ENCODE data around the gene DCUN1D3.
A peak's percentile ranks its signal among the peaks of the same experiment; 100 is the strongest.
"Not testable (repeated sequence)": the region's sequence is repeated elsewhere in the genome, so short reads cannot be mapped to it uniquely, and the experiment has no call there.

DCUN1D3 gene, protein sequence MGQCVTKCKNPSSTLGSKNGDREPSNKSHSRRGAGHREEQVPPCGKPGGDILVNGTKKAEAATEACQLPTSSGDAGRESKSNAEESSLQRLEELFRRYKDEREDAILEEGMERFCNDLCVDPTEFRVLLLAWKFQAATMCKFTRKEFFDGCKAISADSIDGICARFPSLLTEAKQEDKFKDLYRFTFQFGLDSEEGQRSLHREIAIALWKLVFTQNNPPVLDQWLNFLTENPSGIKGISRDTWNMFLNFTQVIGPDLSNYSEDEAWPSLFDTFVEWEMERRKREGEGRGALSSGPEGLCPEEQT

DNA sequence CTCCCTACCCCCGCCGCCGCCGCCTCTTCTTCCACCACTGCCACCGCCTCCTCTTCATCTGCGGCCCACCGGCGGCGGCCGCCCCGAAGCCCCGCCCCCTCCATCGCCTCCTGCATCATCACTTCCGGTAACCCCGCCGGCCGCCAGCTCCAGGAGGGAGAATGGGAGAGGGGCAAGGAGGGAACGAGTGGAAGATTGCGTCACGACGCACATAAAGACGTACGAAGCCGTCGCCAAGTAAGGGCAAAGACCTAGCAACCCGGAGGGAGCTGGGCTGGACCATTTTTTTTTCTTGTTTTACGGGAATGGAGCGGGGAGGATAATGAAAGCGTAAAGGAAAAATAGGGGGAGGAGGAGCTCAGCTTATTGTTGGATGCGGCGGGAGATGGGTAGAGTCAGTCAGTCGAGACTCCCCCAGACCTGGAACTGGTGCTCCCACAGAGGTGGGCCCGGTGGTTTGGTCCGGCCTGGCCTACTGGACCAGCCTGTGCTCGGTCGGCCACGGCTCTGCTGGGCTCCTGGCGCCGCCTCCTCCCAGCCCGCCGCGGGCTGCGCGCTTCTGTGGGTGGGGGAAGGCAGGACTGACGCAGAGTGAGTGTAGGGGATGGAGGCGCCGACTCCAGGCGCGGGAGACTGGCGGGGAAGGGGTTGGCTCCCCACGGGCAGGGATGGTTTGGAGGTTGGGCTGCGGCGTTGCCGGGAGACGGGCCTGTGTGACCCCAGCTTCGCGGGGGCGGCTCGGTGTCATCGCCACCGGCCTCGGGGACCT lies at the start of gene DCUN1D3, which contains the start of gene LYRM1:
Gene DCUN1D3 (minus strand): TSS at position 60 of the 769 bp plus-strand sequence. CDS start 37,820 bp downstream, outside the sequence.
Gene LYRM1 (plus strand): TSS at position 473 of the 769 bp plus-strand sequence. CDS start 14,785 bp downstream, outside the sequence.
- DNase-seq = peak; percentile 93

DNA sequence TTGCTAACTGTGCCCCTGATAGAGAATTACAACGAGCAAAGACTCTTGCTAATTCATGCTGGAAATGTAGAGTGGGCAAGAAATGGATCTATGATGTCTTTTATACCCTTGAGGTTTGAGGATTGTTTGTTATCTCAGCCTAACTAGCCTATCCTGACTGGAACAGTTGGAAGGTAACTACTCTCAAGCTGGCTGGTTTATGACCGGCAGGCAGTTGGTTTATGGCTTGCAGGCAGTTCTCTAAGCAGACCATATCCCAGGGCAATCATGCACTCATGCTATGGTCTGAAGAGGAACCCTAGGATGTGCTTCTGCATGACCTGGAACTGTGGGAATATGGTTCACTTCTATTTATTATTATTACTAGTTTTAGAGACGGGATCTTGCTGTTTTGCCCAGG lies 49.5 kb upstream of the DCUN1D3 start:
- no peak for DNase-seq

DNA sequence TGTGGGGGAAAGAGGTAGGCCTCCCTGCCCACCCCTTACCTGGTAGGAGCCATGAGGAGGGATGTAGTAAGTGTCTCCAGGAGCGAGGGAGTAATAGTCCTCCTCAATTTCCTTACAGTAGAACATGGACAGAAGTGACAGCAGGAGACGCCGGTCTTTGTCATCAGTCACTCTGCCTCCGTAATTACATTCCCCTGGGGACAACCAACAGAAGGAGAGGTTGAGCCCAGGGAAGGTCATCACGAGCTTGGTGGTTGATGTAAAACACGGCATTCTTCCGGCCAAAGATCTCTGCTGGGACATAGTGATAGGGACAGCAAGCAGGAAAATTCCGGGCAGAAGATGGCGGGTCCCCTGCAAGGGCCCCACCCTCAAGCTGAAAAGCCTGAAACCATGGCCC lies 48.3 kb upstream of the DCUN1D3 start:
- no peak for DNase-seq

DNA sequence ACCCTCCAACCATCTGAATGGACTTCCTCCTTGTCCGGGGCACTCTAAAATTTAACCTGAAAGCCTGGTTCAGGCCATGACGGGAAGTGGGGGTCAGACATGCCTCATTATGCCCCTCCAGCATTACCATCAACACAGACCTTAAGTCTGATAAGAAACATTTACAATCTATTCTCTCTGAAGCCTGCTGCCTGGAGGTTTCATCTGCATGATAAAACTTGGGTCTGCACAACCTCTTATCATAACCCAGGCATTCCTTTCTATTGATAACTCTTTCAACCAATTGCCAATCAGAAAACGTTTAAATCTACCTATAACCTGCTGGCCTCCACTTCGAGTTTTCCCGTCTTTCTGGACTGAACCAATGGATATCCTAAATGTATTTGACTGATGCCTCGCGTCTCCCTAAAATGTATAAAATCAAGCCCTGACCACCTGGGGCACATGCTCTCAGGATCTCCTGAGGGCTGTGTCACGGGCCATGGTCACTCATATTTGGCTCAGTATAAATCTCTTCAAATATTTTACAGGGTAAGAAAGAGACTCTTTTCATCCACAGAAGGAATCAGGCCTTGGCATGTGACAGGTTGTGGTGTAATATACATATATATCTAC lies 46.0 kb upstream of the DCUN1D3 start:
- DNase-seq = no peak

DNA sequence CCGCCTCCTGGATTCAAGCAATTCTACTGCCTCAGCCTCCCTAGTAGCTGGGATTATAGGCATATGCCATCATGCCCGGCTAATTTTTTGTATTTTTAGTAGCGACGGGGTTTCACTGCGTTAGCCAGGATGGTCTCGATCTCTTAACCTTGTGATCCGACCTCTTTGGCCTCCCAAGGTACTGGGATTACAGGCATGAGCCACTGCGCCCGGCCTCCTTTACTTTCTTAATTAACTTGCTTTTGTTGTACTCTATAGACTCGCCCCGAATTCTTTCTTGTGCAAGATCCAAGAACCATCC lies 45.4 kb upstream of the DCUN1D3 start:
- not testable (repeated sequence) for DNase-seq

DNA sequence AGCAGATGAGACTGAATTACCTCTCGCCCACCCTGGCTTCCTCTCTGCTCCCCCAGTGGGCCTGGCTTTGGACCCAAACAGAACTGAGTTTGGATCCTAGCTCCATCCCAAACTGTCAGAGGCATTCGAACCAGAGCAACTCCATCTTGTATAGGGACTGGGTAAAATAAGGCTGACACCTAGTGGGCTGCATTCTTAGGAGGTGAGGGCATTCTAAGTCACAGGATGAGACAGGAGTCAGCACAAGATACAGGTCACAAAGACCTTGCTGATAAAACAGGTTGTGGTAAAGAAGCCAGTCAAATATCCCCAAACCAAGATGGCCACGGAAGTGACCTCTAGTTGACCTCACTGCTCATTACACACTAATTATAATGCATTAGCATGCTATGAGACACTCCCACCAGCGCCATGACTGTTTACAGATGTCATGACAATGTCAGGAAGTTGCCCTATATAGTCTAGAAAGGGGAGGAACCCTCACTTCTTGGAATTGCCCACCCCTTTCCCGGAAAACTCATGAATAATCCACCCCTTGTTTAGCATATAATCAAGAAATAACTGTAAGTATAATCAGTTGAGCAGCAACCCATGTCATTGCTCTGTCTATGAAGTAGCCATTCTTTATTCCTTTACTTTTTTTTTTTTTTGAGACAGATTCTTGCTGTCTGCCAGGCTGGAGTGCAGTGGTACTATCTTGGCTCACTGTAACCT lies 44.9 kb upstream of the DCUN1D3 start:
- DNase-seq = peak; percentile 6

DNA sequence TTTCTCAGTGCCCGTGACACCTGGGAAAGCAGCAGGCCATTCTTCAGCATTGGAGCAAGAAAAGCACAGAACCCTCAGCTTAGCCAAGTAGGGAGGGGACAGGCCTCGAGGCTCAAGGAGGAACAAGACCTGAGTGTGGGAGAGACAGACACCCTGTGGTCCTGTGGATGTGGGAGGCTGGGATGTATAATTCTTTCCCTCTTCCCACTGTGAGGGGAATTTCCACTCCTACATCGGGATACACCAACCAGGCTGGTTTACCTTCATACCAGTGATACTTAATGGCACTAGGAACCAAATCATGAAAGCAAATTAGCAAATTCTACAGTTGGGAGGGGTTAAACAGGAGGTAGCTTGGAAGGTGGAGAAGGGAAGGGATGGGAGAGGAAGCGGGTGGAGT lies 42.1 kb upstream of the DCUN1D3 start:
- no peak for DNase-seq

DNA sequence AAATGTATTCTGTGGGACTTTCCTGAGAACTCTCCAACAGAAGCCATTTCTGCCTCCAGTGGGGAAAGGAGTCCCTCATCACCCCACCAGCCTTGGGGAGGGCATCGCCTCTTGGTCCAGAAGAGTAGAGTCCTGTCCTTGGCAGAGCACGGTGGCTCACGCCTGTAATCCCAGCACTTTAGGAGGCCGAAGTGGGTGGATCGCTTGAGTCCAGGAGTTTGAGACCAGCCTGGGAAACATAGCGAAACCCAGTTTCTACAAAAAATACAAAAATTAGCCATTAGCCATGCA lies 41.4 kb upstream of the DCUN1D3 start:
- no peak for DNase-seq

DNA sequence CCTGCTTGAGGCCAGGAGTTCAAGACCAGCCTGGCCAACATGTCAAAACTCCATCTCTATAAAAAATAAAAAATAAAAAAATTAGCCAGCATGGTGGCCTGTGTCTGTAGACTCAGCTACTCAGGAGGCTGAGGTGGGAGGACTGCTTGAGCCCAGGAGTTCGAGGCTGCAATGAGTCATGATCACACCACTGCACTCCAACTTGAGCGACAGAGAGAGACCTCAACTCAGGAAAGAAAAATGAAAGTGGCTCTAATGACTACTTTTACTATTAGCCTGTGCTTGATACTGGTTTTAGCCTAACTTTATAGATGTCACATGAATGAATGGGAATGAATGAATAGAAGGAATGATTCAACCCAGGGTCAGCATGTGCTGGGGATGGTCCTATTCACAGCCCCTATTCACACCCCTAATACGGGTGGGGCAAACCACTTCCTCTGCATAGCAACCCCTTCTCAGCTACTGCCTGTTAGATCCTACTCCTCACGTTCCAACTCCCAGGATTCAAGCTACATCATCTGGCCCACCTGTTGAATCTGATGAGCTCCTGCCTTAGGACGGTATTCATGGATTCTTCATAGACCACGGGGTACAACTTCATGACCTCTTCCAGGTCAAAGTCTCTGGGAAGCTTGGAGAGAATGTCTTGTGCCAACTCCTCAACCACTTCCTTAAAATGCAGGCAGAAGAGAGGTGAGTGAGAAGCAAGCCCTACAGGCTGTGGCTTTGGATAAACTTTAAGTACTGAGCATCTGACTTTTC lies 40.9 kb upstream of the DCUN1D3 start:
- DNase-seq = no peak

DNA sequence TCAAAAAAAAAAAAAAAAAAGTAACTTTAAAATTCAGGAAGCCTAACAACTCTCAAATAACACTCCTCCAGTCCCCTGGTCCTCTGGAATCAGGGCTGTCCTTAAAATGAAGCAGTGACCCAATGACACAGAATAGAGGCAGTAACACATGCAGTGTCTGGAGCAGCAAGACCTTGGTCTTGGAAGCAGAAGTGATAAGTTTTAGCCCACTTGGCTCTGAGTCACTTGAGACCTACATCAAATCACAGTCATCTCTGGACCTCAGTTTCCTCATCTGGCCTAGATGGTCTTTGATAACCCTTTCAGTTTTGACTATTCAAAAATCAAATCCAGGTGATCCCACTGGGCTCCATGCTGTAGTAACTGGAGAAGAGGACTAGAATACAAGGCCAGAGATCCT lies 39.5 kb upstream of the DCUN1D3 start:
- DNase-seq = no peak

DNA sequence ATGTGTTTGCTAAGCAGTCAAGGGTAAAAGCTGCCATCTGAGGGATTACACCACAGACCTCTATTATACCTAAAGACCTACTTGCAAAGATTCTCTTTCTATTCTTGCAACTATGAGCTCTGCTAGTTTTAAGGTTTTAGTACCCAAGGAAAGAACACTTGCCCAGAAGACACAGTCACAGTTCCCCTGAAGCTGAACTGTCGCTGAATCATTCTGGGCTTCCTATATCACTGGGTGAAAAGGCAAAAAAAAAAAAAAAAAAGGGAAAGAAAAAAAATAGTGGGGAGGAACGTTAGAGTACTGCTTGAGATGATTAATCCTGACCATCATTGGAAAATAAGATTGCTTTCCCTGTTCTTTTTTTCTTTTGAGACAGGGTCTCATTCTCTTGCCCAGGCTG lies 38.3 kb upstream of the DCUN1D3 start:
- DNase-seq = no peak

DNA sequence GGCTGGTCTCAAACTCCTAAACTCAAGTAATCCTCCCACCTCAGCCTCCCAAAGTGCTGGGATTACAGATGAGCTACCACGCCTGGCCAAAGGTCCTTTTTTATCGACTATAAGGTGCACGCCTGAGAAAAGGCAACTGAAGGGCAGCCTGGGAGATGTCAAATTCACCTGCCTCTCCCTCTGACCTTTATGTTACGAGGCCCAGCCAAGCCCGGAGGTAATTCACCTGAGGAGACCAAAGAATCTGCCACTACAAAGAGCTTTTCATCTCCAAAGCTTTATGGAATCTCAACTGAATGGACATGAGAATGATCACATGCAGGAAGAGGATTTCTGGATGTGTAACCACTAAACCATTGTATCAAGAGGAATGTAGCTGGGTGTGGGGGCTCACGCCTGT lies 37.6 kb upstream of the DCUN1D3 start:
- no peak for DNase-seq

DNA sequence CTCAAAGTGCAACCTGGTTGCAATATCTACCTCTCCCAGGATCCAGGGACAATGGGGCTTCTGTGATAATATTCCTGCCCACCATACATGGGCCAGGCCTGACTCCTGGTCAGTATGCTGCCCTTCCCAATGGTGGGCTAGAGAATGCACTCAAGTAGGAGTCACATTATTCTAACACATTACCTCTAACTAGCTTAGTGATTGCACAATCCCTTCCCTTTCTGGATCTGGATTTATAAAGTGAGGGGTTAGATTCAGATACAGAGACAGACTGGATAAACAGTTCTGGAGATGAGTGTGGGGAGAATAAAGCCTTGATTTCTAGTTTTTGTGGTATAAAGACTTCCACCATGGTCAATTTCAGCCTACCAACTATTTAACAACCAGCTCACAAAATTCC lies 33.4 kb upstream of the DCUN1D3 start:
- DNase-seq = no peak

DNA sequence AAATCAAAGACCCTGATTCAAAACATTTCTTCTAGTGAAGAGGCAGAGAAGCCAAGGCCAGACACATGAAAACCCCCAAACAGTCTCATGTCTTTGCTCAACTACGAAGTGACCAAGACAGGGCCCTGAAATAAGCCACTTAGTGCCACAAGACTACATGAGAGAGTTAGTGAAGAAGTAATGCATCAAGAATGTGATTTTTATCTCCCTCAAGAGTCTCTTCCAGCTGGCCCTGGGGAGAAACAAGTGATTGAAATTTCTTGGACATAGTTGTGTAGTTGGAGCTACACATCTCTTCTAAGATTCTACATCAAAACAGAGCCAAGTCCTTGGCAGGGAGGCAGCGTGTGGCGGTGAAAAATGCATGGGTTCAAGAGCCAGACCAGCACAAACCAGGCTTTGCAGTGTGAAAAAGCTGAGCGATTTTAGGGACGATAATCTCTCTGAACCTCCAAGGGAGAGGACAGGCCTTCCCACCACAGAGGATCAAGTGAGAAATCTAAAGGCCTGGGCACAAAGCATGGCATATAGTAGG lies 31.0 kb upstream of the DCUN1D3 start:
- no peak for DNase-seq

DNA sequence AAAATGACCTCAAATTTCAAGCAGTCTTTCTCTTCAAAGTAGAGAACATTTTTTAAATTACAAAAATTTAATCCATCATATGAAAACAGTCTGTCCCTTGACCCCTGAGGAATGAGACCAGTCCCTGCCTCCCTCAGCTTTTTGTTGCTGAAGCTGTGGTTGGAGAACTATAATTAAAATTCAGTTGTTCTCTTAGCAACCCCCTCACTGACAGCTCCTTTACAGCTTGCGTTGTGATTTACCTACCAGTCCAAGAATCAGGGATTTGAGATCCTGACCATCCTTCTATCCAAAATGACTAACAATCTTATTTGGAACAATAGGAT lies 30.2 kb upstream of the DCUN1D3 start:
- no peak for DNase-seq

DNA sequence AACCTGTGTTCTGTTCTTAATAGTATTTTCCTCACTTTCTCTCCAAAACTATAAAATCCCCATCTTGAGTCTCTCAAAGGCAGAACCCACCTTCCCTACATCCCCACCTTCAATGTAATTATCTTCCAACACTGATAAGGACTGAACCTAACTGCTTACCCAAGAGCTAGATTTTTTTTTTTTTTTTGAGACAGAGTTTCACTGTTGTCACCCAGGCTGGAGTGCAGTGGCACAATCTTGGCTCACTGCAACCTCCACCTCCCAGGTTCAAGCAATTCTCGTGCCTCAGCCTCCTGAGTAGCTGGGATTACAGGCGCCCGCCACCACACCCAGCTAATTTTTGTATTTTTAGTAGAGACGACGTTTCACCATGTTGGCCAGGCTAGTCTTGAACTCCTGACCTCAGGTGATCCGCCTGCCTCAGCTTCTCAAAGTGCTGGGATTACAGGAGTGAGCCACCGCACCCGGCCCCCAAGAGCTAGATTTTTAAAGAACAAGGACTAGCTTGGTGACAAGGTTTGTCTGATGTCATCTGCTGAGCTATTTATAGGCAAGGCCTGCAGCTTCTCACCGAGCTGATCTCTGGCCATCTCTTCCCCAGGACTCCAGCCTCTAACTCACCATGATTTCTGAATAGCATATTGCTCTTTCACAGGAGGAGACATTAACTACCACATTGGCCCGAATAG lies 29.7 kb upstream of the DCUN1D3 start:
- not testable (repeated sequence) for DNase-seq

DNA sequence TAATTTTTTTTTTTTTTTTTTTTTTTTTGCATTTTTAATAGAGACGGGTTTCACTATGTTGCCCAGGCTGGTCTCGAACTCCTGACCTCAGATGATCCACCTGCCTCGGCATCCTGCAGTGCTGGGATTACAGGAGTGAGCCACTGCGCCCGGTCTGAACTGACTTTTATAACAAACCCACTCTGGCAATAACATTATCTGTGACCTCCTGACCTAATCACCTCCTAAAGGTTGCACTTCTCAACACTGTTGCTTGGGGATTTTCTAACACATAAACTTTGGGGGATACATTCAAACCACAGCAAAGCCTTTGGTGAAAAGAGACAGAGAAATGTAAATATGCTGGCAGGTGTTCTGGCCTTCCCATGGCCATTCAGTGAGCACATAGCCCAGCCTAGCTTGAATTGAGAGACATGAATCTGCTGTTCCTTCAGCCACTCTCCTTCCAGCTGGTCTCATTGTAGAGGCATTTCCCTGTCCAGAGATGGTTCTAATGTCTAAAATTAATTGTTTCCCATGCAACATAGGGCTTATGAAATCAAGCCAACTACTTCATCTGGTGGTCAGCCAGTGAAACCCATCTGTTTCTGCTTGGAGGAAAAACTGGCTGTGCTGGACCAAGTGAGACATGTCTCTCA lies 28.7 kb upstream of the DCUN1D3 start:
- no peak for DNase-seq

DNA sequence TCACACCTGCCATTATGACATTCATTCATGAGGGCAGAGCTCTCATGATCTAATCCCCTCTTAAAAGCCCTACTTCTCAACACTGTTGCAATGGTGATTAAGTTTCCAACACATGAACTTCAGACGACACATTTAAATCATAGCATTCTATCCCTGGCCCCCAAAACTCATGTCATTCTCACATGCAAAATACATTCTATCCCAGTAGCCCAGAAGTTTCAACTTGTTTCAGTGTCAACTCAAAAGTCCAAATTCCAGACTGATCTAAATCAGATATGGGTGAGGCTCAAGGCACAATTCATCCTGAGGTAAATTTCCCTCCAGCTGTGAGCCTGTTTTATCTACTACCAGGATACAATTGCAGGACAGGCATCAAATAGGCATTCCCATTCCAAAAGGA lies 25.6 kb upstream of the DCUN1D3 start:
- DNase-seq = no peak

DNA sequence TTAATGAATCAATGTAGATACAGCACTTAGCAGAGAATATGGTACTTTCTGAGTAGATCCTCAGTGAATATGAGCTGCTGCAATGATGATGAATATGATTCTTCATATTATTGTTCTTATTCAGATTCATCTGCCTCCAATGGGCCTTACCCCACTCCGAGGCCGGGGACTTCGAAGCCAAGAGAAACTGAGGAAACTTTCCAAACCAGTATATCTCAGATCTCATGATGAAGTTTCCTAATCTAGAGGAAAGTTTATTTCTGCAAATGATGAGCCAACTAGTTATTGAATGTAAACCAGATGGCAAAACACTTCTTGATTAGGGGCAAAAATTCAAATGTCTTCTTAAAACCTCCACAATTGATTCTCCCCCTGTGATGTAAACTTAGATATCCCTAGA lies 23.7 kb upstream of the DCUN1D3 start:
- DNase-seq = no peak

DNA sequence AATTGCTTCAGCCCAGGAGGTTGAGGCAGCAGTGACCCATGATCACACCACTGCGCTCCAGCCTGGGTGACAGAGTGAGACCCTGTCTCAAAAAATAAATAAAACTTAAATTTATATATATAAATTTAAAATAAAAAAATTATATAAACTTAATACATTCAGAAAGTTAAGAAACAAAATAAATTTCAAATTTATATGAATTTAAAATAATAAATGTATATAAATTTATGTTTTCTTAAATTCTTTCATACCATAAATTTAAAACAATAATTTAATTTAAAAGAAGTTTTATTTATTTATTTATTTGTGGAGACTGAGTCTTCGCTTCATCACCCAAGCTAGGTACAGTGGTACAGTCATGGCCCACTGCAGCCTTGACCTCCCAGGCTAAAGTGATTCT lies 20.6 kb upstream of the DCUN1D3 start:
- no peak for DNase-seq

DNA sequence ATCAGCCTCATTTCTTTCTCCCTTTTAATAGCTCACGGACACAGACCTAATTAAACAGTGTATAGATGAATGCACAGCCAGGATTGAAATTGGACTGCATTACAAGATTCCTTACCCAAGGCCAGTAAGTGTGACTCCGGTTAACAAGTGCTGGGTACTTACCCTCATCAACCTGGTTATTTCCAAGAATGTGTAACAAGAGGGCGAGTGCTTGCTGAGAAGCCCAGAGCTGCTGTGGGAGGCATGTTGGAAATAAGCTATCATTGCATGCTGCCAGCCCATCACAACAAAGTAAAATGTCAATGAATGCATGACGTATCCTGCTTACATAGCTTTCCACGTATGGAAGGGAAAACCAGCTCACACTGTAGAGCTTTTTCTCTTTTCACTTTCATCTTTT lies 19.9 kb upstream of the DCUN1D3 start:
- DNase-seq = no peak

Data from NK-92 treated with Interleukin-12 subunit alpha and Interleukin-12 subunit beta, amount 100 ng/mL, for 24 hours (cell line).